Measurements from ENCODE around the gene RNF166. TPM values are rescaled to one million over a fixed set of nuclear protein-coding genes. Genes with fewer than 3 reads are reported as not detected.

Gene RNF166
- total RNA-seq, 6 experiments from 2014 or later = 10.3 to 18.3 (median 13.2) TPM

GRCh38 chr16:88685156-88686061 is 20.8 kb downstream of the RNF166 start:
- Mint-ChIP-seq H3K4me3 (peak overlapping the region; percentile 28; the same call in 1 of the 2 replicates), H3K27ac (no peak overlapping the region), H3K27me3 (ENCODE audit: insufficient read depth) (peaks cover 31% of the 10 kb centered on the region), H3K9me3 (no peaks in the 10 kb centered on the region), H3K36me3 (ENCODE audit: low read depth) (no peaks in the 10 kb centered on the region), H3K4me1 (ENCODE audit: low read depth) (0 out of 2 replicates have a peak, but pooled peaks cover 16% of the 10 kb centered on the region)
- TF ChIP-seq, protein P1, sequence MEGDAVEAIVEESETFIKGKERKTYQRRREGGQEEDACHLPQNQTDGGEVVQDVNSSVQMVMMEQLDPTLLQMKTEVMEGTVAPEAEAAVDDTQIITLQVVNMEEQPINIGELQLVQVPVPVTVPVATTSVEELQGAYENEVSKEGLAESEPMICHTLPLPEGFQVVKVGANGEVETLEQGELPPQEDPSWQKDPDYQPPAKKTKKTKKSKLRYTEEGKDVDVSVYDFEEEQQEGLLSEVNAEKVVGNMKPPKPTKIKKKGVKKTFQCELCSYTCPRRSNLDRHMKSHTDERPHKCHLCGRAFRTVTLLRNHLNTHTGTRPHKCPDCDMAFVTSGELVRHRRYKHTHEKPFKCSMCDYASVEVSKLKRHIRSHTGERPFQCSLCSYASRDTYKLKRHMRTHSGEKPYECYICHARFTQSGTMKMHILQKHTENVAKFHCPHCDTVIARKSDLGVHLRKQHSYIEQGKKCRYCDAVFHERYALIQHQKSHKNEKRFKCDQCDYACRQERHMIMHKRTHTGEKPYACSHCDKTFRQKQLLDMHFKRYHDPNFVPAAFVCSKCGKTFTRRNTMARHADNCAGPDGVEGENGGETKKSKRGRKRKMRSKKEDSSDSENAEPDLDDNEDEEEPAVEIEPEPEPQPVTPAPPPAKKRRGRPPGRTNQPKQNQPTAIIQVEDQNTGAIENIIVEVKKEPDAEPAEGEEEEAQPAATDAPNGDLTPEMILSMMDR (IDR thresholded peaks at IDR 0.05) = peak; percentile 93
- peak; percentile 71 for DNase-seq

DNA sequence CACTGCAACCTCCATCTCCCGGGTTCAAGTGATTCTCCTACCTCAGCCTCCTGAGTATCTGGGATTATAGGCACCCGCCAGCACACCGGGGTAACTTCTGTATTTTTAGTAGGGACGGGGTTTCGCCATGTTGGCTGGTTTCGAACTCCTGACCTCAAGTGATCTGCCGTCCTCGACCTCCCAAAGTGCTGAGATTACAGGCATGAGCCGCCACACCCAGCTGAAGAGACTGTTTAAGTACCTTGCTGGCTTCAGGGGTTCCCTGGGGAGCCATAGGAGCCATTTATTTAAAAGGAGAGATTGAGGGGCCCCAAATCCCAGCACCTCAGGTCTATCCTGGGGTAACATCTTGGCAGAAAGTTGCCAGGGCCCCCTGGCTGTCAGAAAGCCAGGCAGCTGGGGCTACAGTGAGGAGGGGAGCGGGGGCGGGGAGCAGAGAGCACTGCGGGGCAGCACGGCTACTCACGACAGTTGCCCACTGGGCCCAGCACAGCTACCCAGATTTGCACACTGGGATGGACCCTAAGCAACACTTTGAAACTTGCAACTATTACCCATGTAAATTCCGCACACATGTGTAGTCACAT is 21.5 kb downstream of the RNF166 start:
- DNase-seq = no peak
- H3K36me3 Mint-ChIP-seq (ENCODE audit: low read depth) = no peaks in the 10 kb centered on the region
- no peak overlapping the region for H3K4me3 Mint-ChIP-seq
- TF ChIP-seq, protein P1 (IDR thresholded peaks at IDR 0.05) = no peak
- H3K27ac Mint-ChIP-seq = no peak overlapping the region
- H3K4me1 Mint-ChIP-seq (ENCODE audit: low read depth) = 0 out of 2 replicates have a peak, but pooled peaks cover 16% of the 10 kb centered on the region
- H3K27me3 Mint-ChIP-seq (ENCODE audit: insufficient read depth) = peaks cover 23% of the 10 kb centered on the region
- H3K9me3 Mint-ChIP-seq = no peaks in the 10 kb centered on the region

- Mint-ChIP-seq H3K4me3 (no peak overlapping the region), H3K27ac (no peak overlapping the region), H3K36me3 (ENCODE audit: low read depth) (no peaks in the 10 kb centered on the region), H3K4me1 (ENCODE audit: low read depth) (0 out of 2 replicates have a peak, but pooled peaks cover 16% of the 10 kb centered on the region), H3K27me3 (ENCODE audit: insufficient read depth) (peaks cover 19% of the 10 kb centered on the region), H3K9me3 (no peaks in the 10 kb centered on the region)
- TF ChIP-seq, protein P1 (IDR thresholded peaks at IDR 0.05) = no peak
- DNase-seq = no peak
Observed at GRCh38 chr16:88681709-88682451, 24.3 kb downstream of the RNF166 start.

- Mint-ChIP-seq H3K4me1 (ENCODE audit: low read depth) (0 out of 2 replicates have a peak, but pooled peaks cover 16% of the 10 kb centered on the region), H3K27ac (no peak overlapping the region), H3K9me3 (no peaks in the 10 kb centered on the region), H3K4me3 (no peak overlapping the region), H3K27me3 (ENCODE audit: insufficient read depth) (peaks cover 20% of the 10 kb centered on the region), H3K36me3 (ENCODE audit: low read depth) (no peaks in the 10 kb centered on the region)
- DNase-seq = no peak
- TF ChIP-seq, protein P1 (IDR thresholded peaks at IDR 0.05) = peak; percentile 62
Observed at GRCh38 chr16:88681084-88681680, 25.0 kb downstream of the RNF166 start.

- Mint-ChIP-seq H3K4me3 (no peak overlapping the region), H3K27ac (no peak overlapping the region), H3K27me3 (ENCODE audit: insufficient read depth) (peaks cover 20% of the 10 kb centered on the region), H3K9me3 (no peaks in the 10 kb centered on the region), H3K4me1 (ENCODE audit: low read depth) (0 out of 2 replicates have a peak, but pooled peaks cover 16% of the 10 kb centered on the region), H3K36me3 (ENCODE audit: low read depth) (no peaks in the 10 kb centered on the region)
- TF ChIP-seq, protein P1 (IDR thresholded peaks at IDR 0.05) = no peak
- no peak for DNase-seq
Observed at GRCh38 chr16:88680554-88681083, 25.6 kb downstream of the RNF166 start.

All from HFFc6 (cell line).